Measurements from ENCODE around the gene UBE2L3.
"Not testable (repeated sequence)": the region's sequence is repeated elsewhere in the genome, so short reads cannot be mapped to it uniquely, and the experiment has no call there.

UBE2L3 gene

GRCh38 chr22:21571679-21572078 is 4.2 kb downstream of the UBE2L3 start:
- DNase-seq (ENCODE audit: low read depth in 1 of 2, low spot score in 1 of 2): no peak

- no peak for DNase-seq (ENCODE audit: low read depth in 1 of 2, low spot score in 1 of 2)
These were observed 5.8 kb downstream of the UBE2L3 start for GRCh38 chr22:21573293-21573734.

DNA sequence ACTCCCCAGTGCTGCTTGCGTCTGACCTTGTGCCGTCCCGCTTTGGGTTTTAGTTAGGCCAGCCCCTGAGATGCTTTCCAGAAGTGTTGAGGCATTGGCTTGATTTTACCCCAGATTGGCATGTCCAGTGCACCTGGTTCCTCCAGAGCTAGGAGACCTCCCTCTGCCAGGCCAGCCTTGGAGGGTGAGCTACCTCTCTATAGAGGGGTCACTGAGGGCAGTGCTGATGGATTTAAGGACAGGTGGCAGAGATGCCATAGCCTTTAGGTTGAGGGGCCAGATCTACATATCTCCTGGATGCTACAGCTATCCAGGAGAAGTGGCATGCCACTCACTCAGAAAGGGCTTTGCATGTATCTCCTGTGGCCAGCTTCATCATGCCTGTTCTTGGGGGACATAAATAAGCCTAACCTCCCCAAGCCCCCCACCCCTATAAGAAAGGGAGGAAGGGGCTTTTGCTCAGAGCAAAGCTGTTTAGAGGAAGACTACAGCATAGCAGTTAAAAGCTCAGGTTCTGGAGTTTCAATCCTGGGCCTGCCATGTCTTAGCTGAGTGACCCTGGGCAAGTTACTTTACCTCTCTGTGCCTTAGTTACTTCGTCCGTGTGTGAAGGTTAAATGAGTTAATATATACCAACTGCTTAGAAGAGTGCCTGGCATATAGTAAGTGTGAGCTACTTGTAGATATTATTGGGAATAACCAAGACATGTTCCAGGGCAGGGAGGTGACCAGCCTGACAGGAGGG is 6.4 kb downstream of the UBE2L3 start:
- no peak for DNase-seq (ENCODE audit: low read depth in 1 of 2, low spot score in 1 of 2)

- no peak for DNase-seq (ENCODE audit: low read depth in 1 of 2, low spot score in 1 of 2)
These were observed 11.9 kb downstream of the UBE2L3 start for GRCh38 chr22:21579474-21579851.

GRCh38 chr22:21580623-21581007 is 13.1 kb downstream of the UBE2L3 start:
- not testable (repeated sequence) for DNase-seq (ENCODE audit: low read depth in 1 of 2, low spot score in 1 of 2)

- DNase-seq (ENCODE audit: low read depth in 1 of 2, low spot score in 1 of 2): not testable (repeated sequence)
These were observed 13.6 kb downstream of the UBE2L3 start for GRCh38 chr22:21581009-21581713.

- DNase-seq (ENCODE audit: low read depth in 1 of 2, low spot score in 1 of 2): no peak
These were observed 15.6 kb downstream of the UBE2L3 start for GRCh38 chr22:21582801-21583740.

- no peak for DNase-seq (ENCODE audit: low read depth in 1 of 2, low spot score in 1 of 2)
These were observed 17.9 kb downstream of the UBE2L3 start for GRCh38 chr22:21585389-21585788.

- peak in 1 of 2 donors; percentile 12 for DNase-seq (ENCODE audit: low read depth in 1 of 2, low spot score in 1 of 2)
These were observed 20.5 kb downstream of the UBE2L3 start for GRCh38 chr22:21587803-21588611.

GRCh38 chr22:21589396-21589795 is 21.9 kb downstream of the UBE2L3 start:
- DNase-seq (ENCODE audit: low read depth in 1 of 2, low spot score in 1 of 2): no peak

- DNase-seq (ENCODE audit: low read depth in 1 of 2, low spot score in 1 of 2): no peak
These were observed 23.5 kb downstream of the UBE2L3 start for GRCh38 chr22:21590809-21591641.

GRCh38 chr22:21591695-21592094 is 24.2 kb downstream of the UBE2L3 start:
- DNase-seq (ENCODE audit: low read depth in 1 of 2, low spot score in 1 of 2): no peak

- DNase-seq (ENCODE audit: low read depth in 1 of 2, low spot score in 1 of 2): no peak
These were observed 24.9 kb downstream of the UBE2L3 start for GRCh38 chr22:21592422-21592821.

- no peak for DNase-seq (ENCODE audit: low read depth in 1 of 2, low spot score in 1 of 2)
These were observed 26.1 kb downstream of the UBE2L3 start for GRCh38 chr22:21593406-21594232.

DNA sequence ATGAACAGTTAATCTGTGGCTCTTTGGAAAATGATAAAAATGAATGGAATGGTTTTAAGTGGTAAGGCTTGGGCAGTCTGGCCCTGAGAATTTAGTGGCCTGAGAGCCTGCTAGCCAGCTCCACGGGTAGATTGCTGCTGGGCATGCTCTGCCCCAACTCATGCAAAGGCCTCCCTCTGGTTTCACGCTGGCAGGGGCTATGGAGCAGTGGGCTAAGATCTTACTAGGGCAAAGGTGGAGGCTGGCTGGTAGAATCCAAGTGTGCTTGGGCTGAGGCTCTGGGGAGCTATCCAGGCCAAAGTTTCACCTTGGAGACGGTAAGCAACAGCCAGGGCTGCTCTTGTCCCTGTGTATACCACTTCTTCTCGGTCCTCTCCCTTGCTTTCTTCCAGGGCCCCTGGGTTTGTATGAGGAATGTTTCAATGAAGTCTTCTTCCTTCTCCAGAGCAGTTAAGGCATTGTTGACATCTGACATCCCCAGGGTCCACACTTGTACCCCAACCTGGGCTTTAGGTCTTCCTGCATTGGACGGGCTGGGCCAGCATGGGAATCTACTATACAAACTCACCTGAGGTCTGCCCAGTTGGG is 27.4 kb downstream of the UBE2L3 start:
- DNase-seq (ENCODE audit: low read depth in 1 of 2, low spot score in 1 of 2): no peak

- DNase-seq (ENCODE audit: low read depth in 1 of 2, low spot score in 1 of 2): not testable (repeated sequence)
These were observed 29.0 kb downstream of the UBE2L3 start for GRCh38 chr22:21596356-21597135.

DNA sequence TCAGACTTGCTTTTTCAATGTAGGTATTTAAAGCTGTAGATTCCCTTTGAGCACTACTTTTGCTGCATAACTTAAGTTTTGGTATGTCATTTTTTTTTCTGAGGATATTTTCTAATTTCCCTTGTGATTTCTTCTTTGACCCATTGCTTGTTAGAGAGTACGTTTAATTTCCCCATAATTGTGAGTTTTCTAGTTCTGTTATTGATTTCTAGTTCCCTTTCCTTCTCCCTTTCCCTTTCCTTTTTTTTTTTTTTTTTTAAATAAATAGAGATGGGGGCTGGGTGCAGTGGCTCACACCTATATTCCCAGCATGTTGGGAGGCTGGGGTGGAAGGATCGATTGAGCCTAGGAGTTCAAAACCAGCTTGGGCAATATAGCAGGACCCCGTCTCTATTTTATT is 30.8 kb downstream of the UBE2L3 start:
- DNase-seq (ENCODE audit: low read depth in 1 of 2, low spot score in 1 of 2): no peak
